ENCODE results near the gene PKN2.

DNA sequence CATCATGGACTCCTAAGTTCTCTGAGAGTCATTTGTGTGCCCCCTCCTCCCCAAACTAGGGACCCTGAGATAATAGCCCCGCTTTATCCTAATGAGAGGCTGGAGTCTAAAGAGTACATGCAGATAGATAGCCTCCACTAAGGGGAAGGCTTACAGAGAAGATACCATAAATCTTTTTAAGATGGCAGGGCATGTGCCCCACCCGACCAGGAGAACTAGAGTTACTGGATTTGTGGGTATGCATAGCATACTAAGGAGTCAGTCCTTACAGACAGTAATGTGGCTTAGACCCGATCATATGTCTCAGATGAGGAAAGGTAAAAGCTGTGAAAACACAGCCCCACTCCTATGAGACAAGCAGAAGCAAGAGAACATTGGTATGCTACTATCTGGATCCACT lies 25.7 kb upstream of the PKN2 start:
- no peak for TF ChIP-seq CTCF (conservative IDR thresholded peaks at IDR 0.05; ENCODE audit: low read depth in 2 of 2)
- TF ChIP-seq EZH2phosphoT487 (IDR thresholded peaks at IDR 0.05; ENCODE audit: unreplicated experiment), result no peak
- TF ChIP-seq EZH2 (IDR thresholded peaks at IDR 0.05; ENCODE audit: low read depth, unreplicated experiment), result no peak
- no peak for TF ChIP-seq POLR2AphosphoS5 (IDR thresholded peaks at IDR 0.05; ENCODE audit: low read depth)

Data from GM23338 (cell line).